C4-2B (cell line): ENCODE data around the gene MMS19.

Experiments
- H3K27ac ChIP-seq: fragments of 450-650 bp; 2 replicates; pipeline ENCODE4 v1.5.1; 2017
- CTCF ChIP-seq: fragments of 450-650 bp; conservative IDR thresholded peaks from 2 replicates; pipeline ENCODE4 v1.5.1; 2017; ENCODE audit warnings: mild to moderate bottlenecking
- ZFX ChIP-seq: fragments of 450-650 bp; IDR thresholded peaks from 2 replicates; pipeline ENCODE4 v1.6.1; 2017

Gene MMS19

GRCh38 chr10:97542169-97543024, 44.2 kb upstream of the MMS19 start:
- peak overlapping the region; percentile 36 for H3K27ac ChIP-seq

GRCh38 chr10:97540669-97541500, 42.7 kb upstream of the MMS19 start:
- no peak for TF ChIP-seq CTCF
- no peak for TF ChIP-seq ZFX
- no peak overlapping the region for H3K27ac ChIP-seq

More at GRCh38 chr10:97542169-97543024, 44.2 kb upstream of the MMS19 start:
- TF ChIP-seq CTCF = no peak
- TF ChIP-seq ZFX = no peak

GRCh38 chr10:97539523-97540200, 41.4 kb upstream of the MMS19 start:
- TF ChIP-seq ZFX (no peak), CTCF (no peak)
- no peak overlapping the region for H3K27ac ChIP-seq

GRCh38 chr10:97538839-97539238, 40.6 kb upstream of the MMS19 start:
- no peak overlapping the region for H3K27ac ChIP-seq
- TF ChIP-seq ZFX (no peak), CTCF (no peak)

GRCh38 chr10:97538411-97538810, 40.2 kb upstream of the MMS19 start:
- no peak for TF ChIP-seq CTCF
- no peak for TF ChIP-seq ZFX
- no peak overlapping the region for H3K27ac ChIP-seq

- no peak overlapping the region for H3K27ac ChIP-seq
- TF ChIP-seq CTCF (no peak), ZFX (no peak)
Measured at GRCh38 chr10:97537186-97537869, 39.1 kb upstream of the MMS19 start.
